BJ (cell line): ENCODE measurements around the gene HRAS. TPM values are rescaled to one million over a fixed set of nuclear protein-coding genes. Genes with fewer than 3 reads are reported as not detected.
A peak's percentile ranks its signal among the peaks of the same experiment; 100 is the strongest.

Experiments
- CTCF ChIA-PET: fragments of 350-600 bp; formaldehyde crosslinking; extraction: SDS; loops from one replicate; lab custom pipeline; 2021; ENCODE audit warnings: antibody characterized with exemption, inconsistent platforms; lab: Yijun Ruan, JAX
- POLR2A ChIA-PET: fragments of 300-600 bp; sonication (Branson Sonifier 250); formaldehyde crosslinking; extraction: SDS; loops from one replicate; lab custom pipeline; 2021; ENCODE audit warnings: antibody characterized with exemption; lab: Charles Lee
- DNase-seq: peaks from one replicate; pipeline ENCODE4 v3.0.0-alpha.2; 2011; ENCODE audit warnings: low read depth
- H3K27me3 ChIP-seq: 2 replicates; pipeline ENCODE4 v1.6.0; 2011; ENCODE audit warnings: low read length; ENCODE audit not compliant: control insufficient read depth, insufficient read depth
- H3K36me3 ChIP-seq: 2 replicates; pipeline ENCODE4 v1.5.1; 2011; ENCODE audit warnings: low read length; ENCODE audit not compliant: control insufficient read depth, insufficient read depth
- H3K4me3 ChIP-seq: 2 replicates; pipeline ENCODE4 v1.5.1; 2011; ENCODE audit warnings: low read depth, mild to moderate bottlenecking, control low read depth, low read length
- polyA plus RNA-seq: library from polyadenylated mRNA; depleted of rRNA; stranded (reverse); fragments of >200 nt; gene quantifications from 2 replicates; pipeline ENCODE4 v1.2.3, GENCODE V29; 2011
- TF ChIP-seq, protein P1 (sequence below): IDR thresholded peaks from 2 replicates; pipeline ENCODE4 v1.5.1; 2011; ENCODE audit warnings: low read depth, mild to moderate bottlenecking, control low read depth, inconsistent platforms, low read length, moderate library complexity; ENCODE audit not compliant: insufficient read depth

The HRAS gene
- polyA plus RNA-seq, 1 experiment: 90.4 TPM

- no peak for DNase-seq
- TF ChIP-seq, protein P1, sequence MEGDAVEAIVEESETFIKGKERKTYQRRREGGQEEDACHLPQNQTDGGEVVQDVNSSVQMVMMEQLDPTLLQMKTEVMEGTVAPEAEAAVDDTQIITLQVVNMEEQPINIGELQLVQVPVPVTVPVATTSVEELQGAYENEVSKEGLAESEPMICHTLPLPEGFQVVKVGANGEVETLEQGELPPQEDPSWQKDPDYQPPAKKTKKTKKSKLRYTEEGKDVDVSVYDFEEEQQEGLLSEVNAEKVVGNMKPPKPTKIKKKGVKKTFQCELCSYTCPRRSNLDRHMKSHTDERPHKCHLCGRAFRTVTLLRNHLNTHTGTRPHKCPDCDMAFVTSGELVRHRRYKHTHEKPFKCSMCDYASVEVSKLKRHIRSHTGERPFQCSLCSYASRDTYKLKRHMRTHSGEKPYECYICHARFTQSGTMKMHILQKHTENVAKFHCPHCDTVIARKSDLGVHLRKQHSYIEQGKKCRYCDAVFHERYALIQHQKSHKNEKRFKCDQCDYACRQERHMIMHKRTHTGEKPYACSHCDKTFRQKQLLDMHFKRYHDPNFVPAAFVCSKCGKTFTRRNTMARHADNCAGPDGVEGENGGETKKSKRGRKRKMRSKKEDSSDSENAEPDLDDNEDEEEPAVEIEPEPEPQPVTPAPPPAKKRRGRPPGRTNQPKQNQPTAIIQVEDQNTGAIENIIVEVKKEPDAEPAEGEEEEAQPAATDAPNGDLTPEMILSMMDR: no peak
- Histone ChIP-seq H3K4me3 (no peak overlapping the region), H3K27me3 (no peaks in the 10 kb centered on the region), H3K36me3 (peaks cover 22% of the 10 kb centered on the region)
- CTCF ChIA-PET: interaction anchor here (0.9 to 3.1 kb wide), 4 partner anchors 9 to 21 kb away, joined by 3 to 13 read pairs (median 4); no protein-coding TSS in a partner anchor
- POLR2A ChIA-PET: interaction anchor here (3.2 kb wide), 1 partner anchor 9 kb away, joined by 20 read pairs; the partner anchor contains the start of gene PHRF1
Observed at GRCh38 chr11:565921-566509, 30.6 kb upstream of the HRAS start.

DNA sequence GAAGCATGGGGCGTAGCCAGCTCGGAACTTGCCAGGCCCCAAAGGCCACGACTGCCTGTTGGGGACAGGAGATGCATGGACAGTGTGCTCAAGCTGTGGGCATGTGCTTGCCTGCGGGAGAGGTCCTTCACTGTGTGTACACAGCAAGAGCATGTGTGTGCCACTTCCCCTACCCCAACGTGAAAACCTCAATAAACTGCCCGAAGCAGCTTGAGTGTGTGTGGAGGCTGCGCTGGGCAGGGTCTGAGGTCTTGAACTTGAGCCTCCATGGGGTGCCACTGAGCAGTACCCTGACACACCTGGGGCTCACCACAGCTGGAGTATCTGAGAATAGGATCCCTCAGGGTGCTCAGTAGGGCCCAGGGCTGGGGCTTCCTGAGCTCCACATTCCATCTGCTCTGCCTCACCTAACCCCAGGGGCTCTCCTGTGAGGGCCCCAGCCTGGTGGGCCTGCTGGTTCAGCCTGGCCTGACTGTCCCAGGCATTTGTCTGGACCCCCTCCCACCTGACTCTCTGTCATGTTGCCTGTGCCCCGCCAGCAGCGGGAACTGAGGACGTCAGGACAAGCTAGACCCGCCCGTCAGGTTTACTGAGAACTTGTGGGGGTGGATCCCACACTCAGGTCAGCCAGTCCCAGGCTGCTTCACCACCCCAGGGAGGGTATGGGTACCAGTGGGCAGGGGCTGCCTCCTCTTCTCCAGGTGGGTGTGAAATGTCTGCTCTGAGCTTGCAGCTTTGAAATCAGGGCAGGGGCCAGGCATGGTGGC, 28.6 kb upstream of the HRAS start:
- ChIA-PET CTCF (interaction anchor here (1.2 to 3.1 kb wide), 3 partner anchors 9 to 164 kb away, joined by 4 to 13 read pairs (median 5); no protein-coding TSS in a partner anchor), POLR2A (interaction anchor here (0.6 to 3.2 kb wide), 3 partner anchors 11 to 227 kb away, joined by 3 to 20 read pairs (median 3); partner anchors contain the start of genes DEAF1 and PHRF1)
- TF ChIP-seq, protein P1: no peak
- Histone ChIP-seq H3K27me3 (no peaks in the 10 kb centered on the region), H3K4me3 (no peak overlapping the region), H3K36me3 (peaks cover 22% of the 10 kb centered on the region)
- DNase-seq: no peak

DNA sequence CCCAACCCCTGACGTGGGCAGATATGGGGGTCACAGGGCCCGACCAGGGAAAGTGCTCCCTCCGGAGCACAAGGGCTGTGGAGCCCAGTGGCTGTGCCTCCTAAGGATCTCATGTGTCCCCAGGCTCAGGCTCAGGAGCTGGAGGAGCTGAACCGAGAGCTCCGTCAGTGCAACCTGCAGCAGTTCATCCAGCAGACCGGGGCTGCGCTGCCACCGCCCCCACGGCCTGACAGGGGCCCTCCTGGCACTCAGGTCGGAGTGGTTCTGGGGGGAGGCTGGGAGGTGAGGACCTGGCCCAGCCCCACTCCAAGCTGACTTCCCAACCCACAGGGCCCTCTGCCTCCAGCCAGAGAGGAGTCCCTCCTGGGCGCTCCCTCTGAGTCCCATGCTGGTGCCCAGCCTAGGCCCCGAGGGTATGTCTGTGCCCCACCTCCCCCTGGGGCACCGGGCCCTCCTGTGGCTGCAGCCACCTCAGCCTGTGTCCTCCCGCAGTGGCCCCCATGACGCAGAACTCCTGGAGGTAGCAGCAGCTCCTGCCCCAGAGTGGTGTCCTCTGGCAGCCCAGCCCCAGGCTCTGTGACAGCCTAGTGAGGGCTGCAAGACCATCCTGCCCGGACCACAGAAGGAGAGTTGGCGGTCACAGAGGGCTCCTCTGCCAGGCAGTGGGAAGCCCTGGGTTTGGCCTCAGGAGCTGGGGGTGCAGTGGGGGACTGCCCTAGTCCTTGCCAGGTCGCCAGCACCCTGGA, 27.9 kb upstream of the HRAS start:
- Histone ChIP-seq H3K27me3 (no peaks in the 10 kb centered on the region), H3K4me3 (no peak overlapping the region), H3K36me3 (peaks cover 22% of the 10 kb centered on the region)
- ChIA-PET CTCF (interaction anchor here (0.8 to 3.1 kb wide), 3 partner anchors 8 to 165 kb away, joined by 4 to 13 read pairs (median 5); no protein-coding TSS in a partner anchor), POLR2A (interaction anchor here (0.5 to 3.2 kb wide), 4 partner anchors 12 to 259 kb away, joined by 3 to 22 read pairs (median 12); partner anchors contain the start of genes DEAF1 and PHRF1)
- DNase-seq: no peak
- TF ChIP-seq, protein P1: no peak

DNA sequence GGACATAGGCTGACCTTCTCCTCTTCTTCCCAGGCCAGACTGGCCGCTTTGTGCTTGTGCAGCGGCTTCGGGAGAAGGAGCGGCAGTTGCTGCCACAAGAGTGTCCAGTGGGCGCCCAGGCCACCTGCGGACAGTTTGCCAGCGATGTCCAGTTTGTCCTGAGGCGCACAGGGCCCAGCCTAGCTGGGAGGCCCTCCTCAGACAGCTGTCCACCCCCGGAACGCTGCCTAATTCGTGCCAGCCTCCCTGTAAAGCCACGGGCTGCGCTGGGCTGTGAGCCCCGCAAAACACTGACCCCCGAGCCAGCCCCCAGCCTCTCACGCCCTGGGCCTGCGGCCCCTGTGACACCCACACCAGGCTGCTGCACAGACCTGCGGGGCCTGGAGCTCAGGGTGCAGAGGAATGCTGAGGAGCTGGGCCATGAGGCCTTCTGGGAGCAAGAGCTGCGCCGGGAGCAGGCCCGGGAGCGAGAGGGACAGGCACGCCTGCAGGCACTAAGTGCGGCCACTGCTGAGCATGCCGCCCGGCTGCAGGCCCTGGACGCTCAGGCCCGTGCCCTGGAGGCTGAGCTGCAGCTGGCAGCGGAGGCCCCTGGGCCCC, 26.8 kb upstream of the HRAS start:
- ChIA-PET POLR2A (interaction anchor here (0.5 kb wide), 1 partner anchor 258 kb away, joined by 22 read pairs; no protein-coding TSS in a partner anchor), CTCF (no interaction called here)
- DNase-seq: no peak
- TF ChIP-seq, protein P1: no peak
- Histone ChIP-seq H3K4me3 (peak overlapping the region; percentile 60; the same call in 1 of the 2 replicates), H3K36me3 (peaks cover 19% of the 10 kb centered on the region), H3K27me3 (peaks cover 5% of the 10 kb centered on the region)
